ENCODE data around the gene C19orf25. TPM values are rescaled to one million over a fixed set of nuclear protein-coding genes. Genes with fewer than 3 reads are reported as not detected.

Gene C19orf25
- 10 to 100 TPM; 33.4 to 36.5 TPM for total RNA-seq

- ChIA-PET CTCF (interaction anchor here (0.6 kb wide), 1 partner anchor 34 kb away, joined by 3 read pairs; no protein-coding TSS in a partner anchor), POLR2A (interaction anchor here (0.6 kb wide), 1 partner anchor 368 kb away, joined by 4 read pairs; no protein-coding TSS in a partner anchor)
Observed at GRCh38 chr19:1478934-1479707, at the start of gene C19orf25. C19orf25 (minus strand) TSS chr19:1479215; CDS start chr19:1478903, 312 bp downstream.

GRCh38 chr19:1527650-1528309 lies 48.8 kb upstream of the C19orf25 start:
- POLR2A ChIA-PET, result no interaction called here
- CTCF ChIA-PET, result no interaction called here

- ChIA-PET CTCF (no interaction called here), POLR2A (no interaction called here)
Observed at GRCh38 chr19:1526979-1527649, 48.1 kb upstream of the C19orf25 start.

- ChIA-PET CTCF (interaction anchor here (0.5 kb wide), 1 partner anchor 12 kb away, joined by 3 read pairs; no protein-coding TSS in a partner anchor), POLR2A (no interaction called here)
Observed at GRCh38 chr19:1526066-1526778, 47.2 kb upstream of the C19orf25 start.

GRCh38 chr19:1525343-1525742 lies 46.3 kb upstream of the C19orf25 start:
- POLR2A ChIA-PET, result no interaction called here
- CTCF ChIA-PET, result no interaction called here

- POLR2A ChIA-PET, result no interaction called here
Observed at GRCh38 chr19:1524972-1525325, 45.9 kb upstream of the C19orf25 start.

GRCh38 chr19:1524287-1524971 lies 45.4 kb upstream of the C19orf25 start:
- ChIA-PET POLR2A (no interaction called here), CTCF (no interaction called here)

More at GRCh38 chr19:1524972-1525325, 45.9 kb upstream of the C19orf25 start:
- CTCF ChIA-PET, result no interaction called here

GRCh38 chr19:1523412-1524286 lies 44.6 kb upstream of the C19orf25 start, which contains the start of gene PLK5:
PLK5 (plus strand) TSS chr19:1524077; CDS start chr19:1526997, 2,920 bp downstream.
- ChIA-PET CTCF (no interaction called here), POLR2A (no interaction called here)

- CTCF ChIA-PET, result no interaction called here
Observed at GRCh38 chr19:1522838-1523237, 43.8 kb upstream of the C19orf25 start.

GRCh38 chr19:1522061-1522460 lies 43.0 kb upstream of the C19orf25 start:
- ChIA-PET POLR2A (no interaction called here), CTCF (interaction anchor here (1.2 kb wide), 1 partner anchor 24 kb away, joined by 4 read pairs; no protein-coding TSS in a partner anchor)

More at GRCh38 chr19:1522838-1523237, 43.8 kb upstream of the C19orf25 start:
- POLR2A ChIA-PET, result no interaction called here

- CTCF ChIA-PET, result interaction anchor here (1.2 kb wide), 1 partner anchor 24 kb away, joined by 4 read pairs; no protein-coding TSS in a partner anchor
Observed at GRCh38 chr19:1521636-1522035, 42.6 kb upstream of the C19orf25 start.

GRCh38 chr19:1520203-1520780 lies 41.3 kb upstream of the C19orf25 start:
- ChIA-PET CTCF (no interaction called here), POLR2A (no interaction called here)

More at GRCh38 chr19:1521636-1522035, 42.6 kb upstream of the C19orf25 start:
- POLR2A ChIA-PET, result no interaction called here

- ChIA-PET CTCF (interaction anchor here (0.6 kb wide), 1 partner anchor 764 kb away, joined by 3 read pairs; no protein-coding TSS in a partner anchor), POLR2A (interaction anchor here (0.7 kb wide), 1 partner anchor 235 kb away, joined by 6 read pairs; no protein-coding TSS in a partner anchor)
Observed at GRCh38 chr19:1519802-1520201, 40.8 kb upstream of the C19orf25 start.

- ChIA-PET POLR2A (interaction anchor here (0.7 kb wide), 1 partner anchor 9 kb away, joined by 6 read pairs; no protein-coding TSS in a partner anchor), CTCF (no interaction called here)
Observed at GRCh38 chr19:1518471-1518870, 39.5 kb upstream of the C19orf25 start.

GRCh38 chr19:1516395-1516753 lies 37.4 kb upstream of the C19orf25 start:
- CTCF ChIA-PET, result interaction anchor here (0.6 kb wide), 1 partner anchor 68 kb away, joined by 3 read pairs; no protein-coding TSS in a partner anchor

GRCh38 chr19:1514986-1515721 lies 36.1 kb upstream of the C19orf25 start:
- ChIA-PET CTCF (interaction anchor here (0.9 to 1.3 kb wide), 2 partner anchors 14 to 157 kb away, joined by 3 read pairs; no protein-coding TSS in a partner anchor), POLR2A (no interaction called here)

More at GRCh38 chr19:1516395-1516753, 37.4 kb upstream of the C19orf25 start:
- POLR2A ChIA-PET, result no interaction called here

- ChIA-PET POLR2A (no interaction called here), CTCF (interaction anchor here (0.9 to 1.3 kb wide), 2 partner anchors 13 to 158 kb away, joined by 3 read pairs; no protein-coding TSS in a partner anchor)
Observed at GRCh38 chr19:1514295-1514661, 35.3 kb upstream of the C19orf25 start.

Data from activated CD8-positive, alpha-beta memory T cell treated with anti-CD3 and anti-CD28 coated beads for 36 hours (primary cell).